Measurements from ENCODE around the gene ZGPAT. TPM values are rescaled to one million over a fixed set of nuclear protein-coding genes. Genes with fewer than 3 reads are reported as not detected.

The ZGPAT gene
- total RNA-seq, 1 donor from 2014 or later = 42.6 TPM

GRCh38 chr20:63743210-63743970 is 35.6 kb downstream of the ZGPAT start:
- H3K27me3 ChIP-seq (ENCODE audit: control insufficient read depth, insufficient read depth, low read length) = no peaks in the 10 kb centered on the region
- H3K4me3 ChIP-seq (ENCODE audit: low read depth, low read length) = no peak overlapping the region
- no peak for DNase-seq (ENCODE audit: low read depth)
- peaks cover 2% of the 10 kb centered on the region for H3K36me3 ChIP-seq (ENCODE audit: control insufficient read depth, insufficient read depth, low read length)
- TF ChIP-seq CTCF (IDR thresholded peaks at IDR 0.05; ENCODE audit: insufficient read depth, low read length, poor library complexity, severe bottlenecking) = no peak

- Histone ChIP-seq H3K36me3 (ENCODE audit: control insufficient read depth, insufficient read depth, low read length) (peaks cover 2% of the 10 kb centered on the region), H3K27me3 (ENCODE audit: control insufficient read depth, insufficient read depth, low read length) (no peaks in the 10 kb centered on the region), H3K4me3 (ENCODE audit: low read depth, low read length) (no peak overlapping the region)
- no peak for DNase-seq (ENCODE audit: low read depth)
- no peak for TF ChIP-seq CTCF (IDR thresholded peaks at IDR 0.05; ENCODE audit: insufficient read depth, low read length, poor library complexity, severe bottlenecking)
Observed at GRCh38 chr20:63744158-63744557, 36.3 kb downstream of the ZGPAT start.

- Histone ChIP-seq H3K27me3 (ENCODE audit: control insufficient read depth, insufficient read depth, low read length) (no peaks in the 10 kb centered on the region), H3K4me3 (ENCODE audit: low read depth, low read length) (no peak overlapping the region), H3K36me3 (ENCODE audit: control insufficient read depth, insufficient read depth, low read length) (peaks cover 2% of the 10 kb centered on the region)
- TF ChIP-seq CTCF (IDR thresholded peaks at IDR 0.05; ENCODE audit: insufficient read depth, low read length, poor library complexity, severe bottlenecking) = no peak
- no peak for DNase-seq (ENCODE audit: low read depth)
Observed at GRCh38 chr20:63744574-63745423, 37.0 kb downstream of the ZGPAT start.

GRCh38 chr20:63745424-63745805 is 37.6 kb downstream of the ZGPAT start:
- Histone ChIP-seq H3K27me3 (ENCODE audit: control insufficient read depth, insufficient read depth, low read length) (no peaks in the 10 kb centered on the region), H3K36me3 (ENCODE audit: control insufficient read depth, insufficient read depth, low read length) (peaks cover 2% of the 10 kb centered on the region), H3K4me3 (ENCODE audit: low read depth, low read length) (no peak overlapping the region)
- no peak for DNase-seq (ENCODE audit: low read depth)
- TF ChIP-seq CTCF (IDR thresholded peaks at IDR 0.05; ENCODE audit: insufficient read depth, low read length, poor library complexity, severe bottlenecking) = no peak

- no peaks in the 10 kb centered on the region for H3K27me3 ChIP-seq (ENCODE audit: control insufficient read depth, insufficient read depth, low read length)
- peaks cover 2% of the 10 kb centered on the region for H3K36me3 ChIP-seq (ENCODE audit: control insufficient read depth, insufficient read depth, low read length)
- no peak for TF ChIP-seq CTCF (IDR thresholded peaks at IDR 0.05; ENCODE audit: insufficient read depth, low read length, poor library complexity, severe bottlenecking)
- H3K4me3 ChIP-seq (ENCODE audit: low read depth, low read length) = no peak overlapping the region
- DNase-seq (ENCODE audit: low read depth) = no peak
Observed at GRCh38 chr20:63745961-63746731, 38.3 kb downstream of the ZGPAT start.
